ENCODE results near the gene CDH15. TPM values are rescaled to one million over a fixed set of nuclear protein-coding genes. Genes with fewer than 3 reads are reported as not detected.
A peak's percentile ranks its signal among the peaks of the same experiment; 100 is the strongest.

Gene CDH15
- total and polyA plus RNA-seq, 9 of the 15 experiments (the other 6 are each of a cell fraction or from before 2014, with no cell fraction given) = 0.07 to 0.18 TPM; not detected in 7

DNA sequence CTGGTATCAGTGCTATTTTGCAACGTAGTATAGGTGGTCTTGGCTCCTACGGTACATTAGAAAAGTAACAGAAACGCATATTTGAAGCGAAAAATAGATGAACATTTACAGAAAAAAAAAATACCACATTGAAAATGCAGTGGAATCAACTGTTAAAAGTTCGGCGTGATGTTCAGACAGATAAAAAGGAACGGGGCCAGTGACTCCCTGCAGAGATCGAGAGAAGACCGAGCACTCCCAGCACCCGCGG, 45.5 kb downstream of the CDH15 start:
- intact Hi-C loops (cut with micrococcal nuclease) (loop anchor here (2.0 to 5.0 kb wide), 4 partner anchors 24 to 404 kb away; partner anchors contain the start of genes CDH15 and SPG7), in situ Hi-C loops (cut with MboI) (loop anchor here (10.0 kb wide), 1 partner anchor 402 kb away; the partner anchor contains the start of gene APRT)
- peak overlapping the region; percentile 89; the same call in 1 of the 2 replicates for H2AFZ ChIP-seq (ENCODE audit: low read depth, low read length)
- peak overlapping the region; percentile 78 for H3K27ac ChIP-seq (ENCODE audit: extremely low read depth, low read depth, low read length)
- peaks cover 34% of the 10 kb centered on the region for H3K79me2 ChIP-seq (ENCODE audit: control insufficient read depth, insufficient read depth, low read length)
- peak overlapping the region; percentile 90 for H3K4me3 ChIP-seq
- no peaks in the 10 kb centered on the region for H3K9me1 ChIP-seq (ENCODE audit: control insufficient read depth, insufficient read depth, low read length)
- ATAC-seq (no peak), FAIRE-seq (no peak), DNase-seq (ENCODE audit: extremely low read depth in 1 of 4, low spot score in 3 of 4) (no peak)
- CTCF ChIA-PET (ENCODE audit: low intra/inter-chr PET ratio) = interaction anchor here (0.6 to 1.5 kb wide), 4 partner anchors 46 to 481 kb away, joined by 3 to 5 read pairs (median 4); no protein-coding TSS in a partner anchor
- no peaks in the 10 kb centered on the region for H3K27me3 ChIP-seq (ENCODE audit: control insufficient read depth in 2 of 2, insufficient read depth in 2 of 2, low read length in 2 of 2)
- POLR2A ChIA-PET = interaction anchor here (0.8 to 1.0 kb wide), 2 partner anchors 10 to 14 kb away, joined by 3 read pairs; no protein-coding TSS in a partner anchor
- H3K9me3 ChIP-seq (replicated peaks; ENCODE audit: control insufficient read depth, insufficient read depth, low read depth, low read length) = no peaks in the 10 kb centered on the region; the same call in 1 of the 2 replicates
- H3K36me3 ChIP-seq (ENCODE audit: control insufficient read depth, insufficient read depth, low read length) = peaks cover 23% of the 10 kb centered on the region
- WGBS (ENCODE audit: insufficient coverage, low coverage, missing lambda C conversion rate) = 2% methylated on average over 11 of the region's 11 CpGs
- peak overlapping the region; percentile 72 for H3K4me2 ChIP-seq (ENCODE audit: insufficient read depth, low read length)
- peaks cover 20 to 31% of the 10 kb centered on the region in 2 experiments; a peak in 4 of 5 replicates for H3K4me1 ChIP-seq (replicated peaks in 1 of 2; ENCODE audit: control insufficient read depth in 2 of 2, insufficient read depth in 2 of 2, low read length in 2 of 2)
- TF ChIP-seq NFIC (IDR thresholded peaks at IDR 0.05) (no peak), ZNF639 (CRISPR knock-in tag; conservative IDR thresholded peaks at IDR 0.05 in 1 of 2, IDR thresholded peaks at IDR 0.05 in 1 of 2) (0 out of 4 replicates have a peak, but pooled peaks of 1 of the 2 experiments have one; percentile 17)
- no peaks in the 10 kb centered on the region; the same call in 1 of the 2 replicates for H4K20me1 ChIP-seq (replicated peaks; ENCODE audit: control insufficient read depth, insufficient read depth, low read length)
- H3K9ac ChIP-seq (ENCODE audit: insufficient read depth in 1 of 2, low read depth in 2 of 2, low read length in 2 of 2) = peak overlapping the region; percentile 76 to 99
- BruUV-seq (replicated peaks) = TSS peak; percentile 93

Measured in K562 (cell line).